GM23338 (cell line): Measurements from ENCODE around the gene DPF1.

Experiments
- JUNB ChIP-seq: IDR thresholded peaks from one replicate; pipeline ENCODE4 v1.6.1; 2016; ENCODE audit warnings: antibody characterized with exemption; ENCODE audit not compliant: unreplicated experiment
- TF ChIP-seq, protein P1 (sequence below), 2 experiments: fragments of 200-600 bp in 1 of 2; sonication (generic) in 1 of 2; conservative IDR thresholded peaks; 2 replicates each; pipeline versions ENCODE4 v1.5.1 to v1.6.1; 2016 to 2017; ENCODE audit warnings: antibody characterized with exemption in 2 of 2, low read depth in 2 of 2, mild to moderate bottlenecking in 2 of 2, moderate library complexity in 1 of 2

DNA sequence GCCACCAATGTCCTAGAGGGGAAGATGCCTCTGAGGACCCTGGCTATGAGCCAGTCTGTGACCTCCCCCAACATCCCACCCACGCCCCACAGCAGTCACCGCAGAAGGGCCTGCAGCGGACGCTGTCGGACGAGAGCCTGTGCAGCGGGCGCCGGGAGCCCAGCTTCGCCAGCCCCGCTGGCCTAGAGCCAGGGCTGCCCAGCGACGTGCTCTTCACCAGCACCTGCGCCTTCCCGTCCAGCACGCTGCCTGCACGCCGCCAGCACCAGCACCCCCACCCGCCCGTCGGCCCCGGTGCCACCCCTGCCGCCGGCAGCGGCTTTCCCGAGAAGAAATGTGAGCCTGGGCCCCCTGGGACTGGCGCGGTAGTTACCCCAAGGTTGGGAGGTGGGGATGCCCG lies 30.6 kb downstream of the DPF1 start:
- TF ChIP-seq, protein P1, sequence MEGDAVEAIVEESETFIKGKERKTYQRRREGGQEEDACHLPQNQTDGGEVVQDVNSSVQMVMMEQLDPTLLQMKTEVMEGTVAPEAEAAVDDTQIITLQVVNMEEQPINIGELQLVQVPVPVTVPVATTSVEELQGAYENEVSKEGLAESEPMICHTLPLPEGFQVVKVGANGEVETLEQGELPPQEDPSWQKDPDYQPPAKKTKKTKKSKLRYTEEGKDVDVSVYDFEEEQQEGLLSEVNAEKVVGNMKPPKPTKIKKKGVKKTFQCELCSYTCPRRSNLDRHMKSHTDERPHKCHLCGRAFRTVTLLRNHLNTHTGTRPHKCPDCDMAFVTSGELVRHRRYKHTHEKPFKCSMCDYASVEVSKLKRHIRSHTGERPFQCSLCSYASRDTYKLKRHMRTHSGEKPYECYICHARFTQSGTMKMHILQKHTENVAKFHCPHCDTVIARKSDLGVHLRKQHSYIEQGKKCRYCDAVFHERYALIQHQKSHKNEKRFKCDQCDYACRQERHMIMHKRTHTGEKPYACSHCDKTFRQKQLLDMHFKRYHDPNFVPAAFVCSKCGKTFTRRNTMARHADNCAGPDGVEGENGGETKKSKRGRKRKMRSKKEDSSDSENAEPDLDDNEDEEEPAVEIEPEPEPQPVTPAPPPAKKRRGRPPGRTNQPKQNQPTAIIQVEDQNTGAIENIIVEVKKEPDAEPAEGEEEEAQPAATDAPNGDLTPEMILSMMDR (conservative IDR thresholded peaks at IDR 0.05; ENCODE audit: low read depth in 2 of 2) = no peak
- no peak for TF ChIP-seq JUNB
